ENCODE data around the gene DHX36. TPM values are rescaled to one million over a fixed set of nuclear protein-coding genes. Genes with fewer than 3 reads are reported as not detected.

The DHX36 gene
- total RNA-seq, 2 donors from 2014 or later = 40.7 to 51.8 TPM

DNA sequence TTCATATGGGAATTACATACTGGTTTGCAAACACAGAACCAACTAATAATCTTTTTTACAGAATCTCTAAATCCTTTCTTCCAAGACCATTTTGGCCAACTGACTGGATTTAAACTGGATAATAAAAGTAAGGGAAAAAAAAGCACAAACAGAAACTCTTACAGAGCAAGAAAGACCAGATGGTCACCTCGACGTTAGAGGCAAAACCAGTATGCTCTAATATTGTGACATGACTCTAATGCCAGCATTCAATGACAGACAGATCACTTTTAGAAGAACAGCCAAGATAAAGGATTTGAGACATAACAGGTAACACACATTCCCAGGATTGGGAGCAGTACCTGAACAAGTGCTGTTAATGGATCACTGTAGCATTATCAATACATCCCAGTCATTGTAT lies 50.9 kb downstream of the DHX36 start:
- Histone ChIP-seq H3K4me1 (no peaks in the 10 kb centered on the region), H3K4me3 (no peak overlapping the region), H3K36me3 (peaks cover 23% of the 10 kb centered on the region), H3K27me3 (no peaks in the 10 kb centered on the region), H3K9ac (ENCODE audit: low read depth in 2 of 2, low read length in 2 of 2) (no peak overlapping the region), H3K9me3 (no peaks in the 10 kb centered on the region), H3K27ac (no peak overlapping the region)
- intact Hi-C loops (cut with DNase I) = no loop called here
- no peak for DNase-seq
- TF ChIP-seq CTCF (IDR thresholded peaks at IDR 0.05) = no peak

DNA sequence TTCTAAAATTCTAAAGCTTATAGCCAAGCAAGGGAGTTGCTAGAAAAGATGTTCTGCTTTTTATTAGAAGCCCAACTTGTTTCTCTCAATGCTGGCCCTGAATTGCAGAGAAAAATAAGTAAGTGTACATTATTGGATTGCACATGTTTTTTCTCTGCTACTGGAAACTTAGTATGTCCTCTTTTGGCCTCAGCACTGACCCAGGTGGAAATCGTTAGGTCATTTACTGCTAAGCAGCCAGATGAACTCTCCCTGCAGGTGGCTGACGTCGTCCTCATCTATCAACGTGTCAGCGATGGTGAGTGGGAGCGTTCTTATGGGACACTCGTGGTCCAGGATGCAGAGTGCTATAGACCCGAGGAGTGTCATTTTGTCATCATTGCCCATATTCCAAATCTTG lies 69.8 kb downstream of the DHX36 start:
- TF ChIP-seq CTCF (IDR thresholded peaks at IDR 0.05) = no peak
- Histone ChIP-seq H3K36me3 (no peaks in the 10 kb centered on the region), H3K9ac (ENCODE audit: low read depth in 2 of 2, low read length in 2 of 2) (no peak overlapping the region), H3K9me3 (no peaks in the 10 kb centered on the region), H3K27ac (no peak overlapping the region), H3K4me1 (no peaks in the 10 kb centered on the region), H3K27me3 (no peaks in the 10 kb centered on the region), H3K4me3 (no peak overlapping the region)
- no peak for DNase-seq
- intact Hi-C loops (cut with DNase I) = loop anchor here (5.0 kb wide), 1 partner anchor 212 kb away; no protein-coding TSS in a partner anchor

DNA sequence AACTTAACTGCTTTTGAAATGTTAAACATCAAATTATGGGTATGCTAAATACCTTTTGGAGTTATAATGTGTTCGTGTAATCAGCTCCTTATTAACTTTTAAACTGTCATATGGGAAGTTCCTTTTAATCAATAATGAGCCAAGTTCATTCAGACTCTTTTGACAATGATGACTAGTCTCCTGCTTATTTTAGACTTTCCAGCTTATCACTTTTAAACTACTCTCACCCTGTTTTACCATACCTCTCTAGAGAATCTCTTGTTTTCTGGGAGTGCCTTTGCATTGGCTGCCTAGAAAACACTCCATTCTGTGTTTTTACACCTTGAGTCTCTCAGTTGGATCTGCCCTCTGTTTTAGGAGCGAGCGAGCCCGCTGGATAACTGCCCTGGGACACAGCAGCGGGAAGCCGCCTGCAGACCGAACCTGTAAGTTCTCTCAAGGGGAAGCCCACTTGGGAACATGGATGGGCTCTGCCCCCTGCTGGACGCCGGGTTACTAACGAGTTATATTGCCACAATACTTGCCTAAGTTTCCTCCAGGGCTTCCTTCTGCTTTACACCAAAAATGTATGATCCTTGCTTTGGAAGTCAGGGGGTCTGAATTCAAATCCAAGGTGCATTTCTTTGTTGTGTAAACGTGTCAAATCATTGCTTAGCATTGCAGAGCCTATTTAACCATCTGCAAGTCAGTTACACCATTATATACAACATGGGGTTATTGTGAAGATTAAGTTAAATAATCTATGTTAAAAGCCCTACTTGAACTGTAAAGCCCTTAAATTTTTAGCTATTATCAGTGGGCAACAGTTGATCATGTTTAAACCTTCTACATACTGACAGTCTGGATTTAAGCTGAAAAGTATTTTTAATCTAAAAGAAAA lies 71.3 kb downstream of the DHX36 start:
- intact Hi-C loops (cut with DNase I) = loop anchor here (2.0 to 5.0 kb wide), 2 partner anchors 156 to 211 kb away; no protein-coding TSS in a partner anchor
- H3K4me1 ChIP-seq = no peaks in the 10 kb centered on the region
- peak; percentile 92 for DNase-seq
- no peaks in the 10 kb centered on the region for H3K36me3 ChIP-seq
- no peaks in the 10 kb centered on the region for H3K27me3 ChIP-seq
- H3K9me3 ChIP-seq = no peaks in the 10 kb centered on the region
- H3K9ac ChIP-seq (ENCODE audit: low read depth in 2 of 2, low read length in 2 of 2) = no peak overlapping the region
- TF ChIP-seq CTCF (IDR thresholded peaks at IDR 0.05) = peak; percentile 77
- H3K27ac ChIP-seq = no peak overlapping the region
- no peak overlapping the region for H3K4me3 ChIP-seq

- intact Hi-C loops (cut with DNase I) = loop anchor here (2.0 to 5.0 kb wide), 2 partner anchors 155 to 209 kb away; no protein-coding TSS in a partner anchor
- DNase-seq = no peak
- no peaks in the 10 kb centered on the region for H3K4me1 ChIP-seq
- H3K9ac ChIP-seq (ENCODE audit: low read depth in 2 of 2, low read length in 2 of 2) = no peak overlapping the region
- H3K4me3 ChIP-seq = no peak overlapping the region
- TF ChIP-seq CTCF (IDR thresholded peaks at IDR 0.05) = no peak
- H3K36me3 ChIP-seq = no peaks in the 10 kb centered on the region
- no peaks in the 10 kb centered on the region for H3K9me3 ChIP-seq
- H3K27me3 ChIP-seq = no peaks in the 10 kb centered on the region
- H3K27ac ChIP-seq = no peak overlapping the region
These were observed 72.7 kb downstream of the DHX36 start for GRCh38 chr3:154251610-154252009.

GRCh38 chr3:154250291-154250690 lies 74.0 kb downstream of the DHX36 start:
- intact Hi-C loops (cut with DNase I) = loop anchor here (5.0 kb wide), 1 partner anchor 208 kb away; no protein-coding TSS in a partner anchor
- H3K36me3 ChIP-seq = no peaks in the 10 kb centered on the region
- no peaks in the 10 kb centered on the region for H3K4me1 ChIP-seq
- H3K27me3 ChIP-seq = no peaks in the 10 kb centered on the region
- no peak for DNase-seq
- no peak overlapping the region for H3K9ac ChIP-seq (ENCODE audit: low read depth in 2 of 2, low read length in 2 of 2)
- no peak overlapping the region for H3K27ac ChIP-seq
- H3K9me3 ChIP-seq = no peaks in the 10 kb centered on the region
- no peak overlapping the region for H3K4me3 ChIP-seq
- no peak for TF ChIP-seq CTCF (IDR thresholded peaks at IDR 0.05)

All from colonic mucosa (tissue), 4 donors.